LNCAP (cell line): ENCODE results near the gene ST7L.

ENCODE experiments used
- TF ChIP-seq, protein P1 (sequence below): fragments of 450-650 bp; IDR thresholded peaks from 2 replicates; pipeline ENCODE4 v1.5.1; 2017; ENCODE audit warnings: mild to moderate bottlenecking

ST7L gene

DNA sequence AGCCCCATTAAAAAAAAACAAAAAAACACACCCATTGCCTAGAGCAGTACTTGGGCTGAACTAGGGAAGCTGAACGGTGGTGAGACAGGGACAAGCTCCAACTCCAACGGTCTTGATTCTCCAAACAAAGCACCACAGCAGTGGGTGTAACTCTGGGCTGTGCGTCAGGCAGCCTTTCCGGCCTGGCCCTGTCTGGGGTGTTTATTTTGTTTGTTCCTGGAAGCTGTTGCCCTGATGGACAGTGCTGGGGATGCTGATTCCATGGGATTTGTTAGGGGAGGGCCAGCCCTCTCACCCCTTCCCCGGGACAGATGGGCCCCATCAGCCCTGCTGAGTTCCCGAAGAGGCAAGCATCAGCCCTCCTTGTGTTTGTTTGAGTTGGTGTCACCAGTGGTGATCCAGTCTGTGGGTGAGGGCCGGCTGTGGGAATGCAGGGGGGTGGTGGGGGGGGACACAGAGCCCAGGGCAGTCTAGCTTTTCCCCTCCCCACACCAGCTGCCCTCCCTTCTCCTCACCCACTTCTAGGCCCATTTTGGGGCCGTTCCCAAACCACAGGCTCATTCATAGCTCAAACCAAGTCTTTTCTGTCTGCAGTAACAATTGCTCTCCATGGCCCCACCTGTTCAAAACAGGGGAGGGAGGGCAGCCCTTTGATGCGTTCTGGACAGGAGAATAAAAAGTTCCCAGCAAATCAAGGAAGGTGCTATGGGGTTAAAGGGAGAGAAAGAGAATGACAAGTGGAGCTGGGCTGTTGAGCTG is 105.7 kb downstream of the ST7L start:
- TF ChIP-seq, protein P1, sequence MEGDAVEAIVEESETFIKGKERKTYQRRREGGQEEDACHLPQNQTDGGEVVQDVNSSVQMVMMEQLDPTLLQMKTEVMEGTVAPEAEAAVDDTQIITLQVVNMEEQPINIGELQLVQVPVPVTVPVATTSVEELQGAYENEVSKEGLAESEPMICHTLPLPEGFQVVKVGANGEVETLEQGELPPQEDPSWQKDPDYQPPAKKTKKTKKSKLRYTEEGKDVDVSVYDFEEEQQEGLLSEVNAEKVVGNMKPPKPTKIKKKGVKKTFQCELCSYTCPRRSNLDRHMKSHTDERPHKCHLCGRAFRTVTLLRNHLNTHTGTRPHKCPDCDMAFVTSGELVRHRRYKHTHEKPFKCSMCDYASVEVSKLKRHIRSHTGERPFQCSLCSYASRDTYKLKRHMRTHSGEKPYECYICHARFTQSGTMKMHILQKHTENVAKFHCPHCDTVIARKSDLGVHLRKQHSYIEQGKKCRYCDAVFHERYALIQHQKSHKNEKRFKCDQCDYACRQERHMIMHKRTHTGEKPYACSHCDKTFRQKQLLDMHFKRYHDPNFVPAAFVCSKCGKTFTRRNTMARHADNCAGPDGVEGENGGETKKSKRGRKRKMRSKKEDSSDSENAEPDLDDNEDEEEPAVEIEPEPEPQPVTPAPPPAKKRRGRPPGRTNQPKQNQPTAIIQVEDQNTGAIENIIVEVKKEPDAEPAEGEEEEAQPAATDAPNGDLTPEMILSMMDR, result no peak

GRCh38 chr1:112511897-112512296 is 107.0 kb downstream of the ST7L start:
- TF ChIP-seq, protein P1, result no peak

GRCh38 chr1:112510340-112510739 is 108.6 kb downstream of the ST7L start:
- TF ChIP-seq, protein P1, result no peak

- TF ChIP-seq, protein P1, result no peak
Measured at GRCh38 chr1:112509660-112510178, 109.2 kb downstream of the ST7L start.

DNA sequence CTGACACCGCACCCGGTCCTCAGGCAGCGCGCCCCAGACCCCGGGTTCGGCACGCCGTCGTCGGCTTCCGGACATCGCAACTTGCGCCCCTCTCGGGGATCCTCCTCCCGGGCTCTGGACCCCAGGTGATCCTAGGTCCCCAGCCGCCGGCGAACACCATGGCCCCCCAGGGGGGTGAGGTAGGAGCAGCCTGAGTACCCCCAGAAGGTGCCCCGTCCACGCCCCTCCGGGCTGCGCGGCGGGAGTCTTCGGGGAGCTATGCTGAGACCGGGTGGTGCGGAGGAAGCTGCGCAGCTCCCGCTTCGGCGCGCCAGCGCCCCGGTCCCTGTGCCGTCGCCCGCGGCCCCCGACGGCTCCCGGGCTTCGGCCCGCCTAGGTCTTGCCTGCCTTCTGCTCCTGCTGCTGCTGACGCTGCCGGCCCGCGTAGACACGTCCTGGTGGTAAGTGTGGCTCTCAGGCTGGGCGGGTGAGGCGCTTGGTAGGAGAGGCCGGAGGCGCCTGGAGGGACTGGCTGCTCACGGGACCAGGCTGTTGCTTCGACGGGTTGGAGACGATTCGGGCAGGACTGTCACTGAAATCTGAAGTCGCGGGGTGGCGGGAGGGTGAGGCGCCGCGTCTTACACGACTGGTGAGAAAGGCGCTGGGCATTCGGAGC is 109.8 kb downstream of the ST7L start:
- TF ChIP-seq, protein P1, result no peak

DNA sequence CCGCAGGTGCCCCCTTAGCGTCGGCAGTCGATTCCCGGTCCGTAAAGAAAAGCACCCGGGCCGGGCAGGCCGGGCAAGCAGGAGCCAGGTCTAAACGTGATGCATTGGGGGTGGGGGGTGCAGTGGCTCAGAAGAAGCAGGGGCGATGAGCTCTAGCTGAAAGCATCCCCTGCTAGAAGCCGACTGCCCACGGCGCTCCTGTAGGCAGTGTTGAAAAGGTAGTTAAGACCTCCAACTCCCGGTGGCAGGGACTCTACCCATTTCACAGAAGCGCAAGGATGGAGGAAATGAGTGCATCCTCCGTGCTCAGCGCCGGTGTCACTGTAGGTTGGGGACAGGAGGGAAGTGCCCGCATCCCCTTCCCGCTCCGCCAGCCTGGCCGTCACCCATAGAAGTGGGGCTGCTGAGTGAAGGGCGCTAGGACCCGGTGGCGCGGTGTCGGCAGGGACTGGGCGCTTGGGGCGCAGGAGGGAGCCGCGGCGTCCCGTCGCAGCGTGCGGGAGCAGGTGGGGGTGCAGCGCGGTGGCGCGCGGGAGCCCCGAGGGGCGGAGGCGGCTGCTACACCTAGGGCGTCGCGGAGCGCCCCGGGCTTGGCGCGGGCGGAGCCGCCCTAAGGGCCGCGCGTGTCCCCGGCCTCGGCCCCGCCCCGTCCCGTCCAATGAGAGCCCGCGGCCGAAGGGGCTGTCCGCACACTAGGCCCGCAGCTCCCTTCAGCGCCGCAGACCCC is 110.5 kb downstream of the ST7L start, which contains the start of gene WNT2B:
Gene WNT2B, plus strand, starts transcription at position 688 of the 727 bp plus-strand sequence. CDS start 298 bp downstream, outside the sequence.
- TF ChIP-seq, protein P1, result no peak

DNA sequence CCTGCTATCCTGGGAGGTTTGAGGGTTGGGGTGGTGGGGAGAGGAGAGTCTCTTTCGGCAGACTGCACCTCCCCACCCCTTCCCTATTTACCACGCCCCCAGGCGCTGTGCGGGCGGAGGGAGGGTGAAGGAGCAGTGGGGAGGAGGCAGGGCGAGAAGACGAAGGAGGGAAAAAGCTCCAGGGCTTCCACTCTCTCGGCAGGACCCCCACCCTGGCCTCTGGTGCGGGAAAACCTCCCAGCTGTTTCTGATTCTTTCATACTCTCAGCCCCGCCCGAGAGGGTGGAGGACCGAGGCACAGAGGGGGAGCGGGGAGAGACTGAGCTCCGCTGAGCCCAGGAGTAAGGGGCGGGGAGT is 111.0 kb downstream of the ST7L start:
- TF ChIP-seq, protein P1, result no peak
